Common myeloid progenitor, CD34-positive (primary cell): ENCODE data around the gene PLA2G5.

Source experiments
- CTCF ChIA-PET: fragments of 350-600 bp; sonication (Branson Sonifier 250); formaldehyde crosslinking; loops from one replicate; lab custom pipeline; 2021; ENCODE audit warnings: antibody characterized with exemption; lab: Charles Lee
- POLR2A ChIA-PET: fragments of 350-600 bp; sonication (Branson Sonifier 250); formaldehyde crosslinking; loops from one replicate; lab custom pipeline; 2021; ENCODE audit warnings: antibody characterized with exemption; lab: Charles Lee
- DNase-seq, 3 donors: peaks; one replicate each; pipeline versions ENCODE4 v3.0.0 to v3.0.0-alpha.2; 2013
- H3K27ac ChIP-seq, 2 experiments: 1 replicate in 1 of 2; 2 replicates in 1 of 2; pipeline ENCODE4 v1.7.0; 2013; ENCODE audit warnings: inconsistent platforms in 2 of 2, low read length in 2 of 2, mild to moderate bottlenecking in 2 of 2, low read depth in 1 of 2, moderate library complexity in 1 of 2; ENCODE audit not compliant: severe bottlenecking in 2 of 2, insufficient read depth in 1 of 2, poor library complexity in 1 of 2
- H3K27me3 ChIP-seq, 5 experiments: replicated peaks in 2 of 5; 1 replicate in 3 of 5; 2 replicates in 2 of 5; pipeline versions ENCODE4 v1.6.1 to v1.7.0; 2013; ENCODE audit warnings: low read length in 4 of 5, mild to moderate bottlenecking in 2 of 5, moderate library complexity in 2 of 5, inconsistent platforms in 1 of 5; ENCODE audit not compliant: insufficient read depth in 5 of 5, control insufficient read depth in 4 of 5
- H3K36me3 ChIP-seq, 4 experiments: 1 replicate in 2 of 4; 2 replicates in 2 of 4; pipeline versions ENCODE4 v1.6.1 to v1.7.0; 2013; ENCODE audit warnings: low read length in 3 of 4, control low read depth in 1 of 4, mild to moderate bottlenecking in 1 of 4; ENCODE audit not compliant: control insufficient read depth in 4 of 4, insufficient read depth in 4 of 4
- H3K4me1 ChIP-seq, 4 experiments: 1 replicate in 3 of 4; 2 replicates in 1 of 4; pipeline versions ENCODE4 v1.6.1 to v1.7.1; 2013; ENCODE audit warnings: low read length in 3 of 4, mild to moderate bottlenecking in 3 of 4, control low read depth in 1 of 4, inconsistent platforms in 1 of 4, moderate library complexity in 1 of 4; ENCODE audit not compliant: control insufficient read depth in 4 of 4, insufficient read depth in 4 of 4; ENCODE audit errors: control extremely low read depth in 1 of 4
- H3K4me3 ChIP-seq, 7 experiments: 1 replicate in 4 of 7; 2 replicates in 3 of 7; pipeline versions ENCODE4 v1.5.1 to v1.7.0; 2013; ENCODE audit warnings: mild to moderate bottlenecking in 7 of 7, low read length in 6 of 7, moderate library complexity in 6 of 7, inconsistent platforms in 2 of 7, low read depth in 2 of 7, control low read depth in 1 of 7; ENCODE audit not compliant: insufficient read depth in 4 of 7, control insufficient read depth in 1 of 7; ENCODE audit errors: extremely low read depth in 1 of 7
- H3K9me3 ChIP-seq, 5 experiments: 1 replicate in 4 of 5; 2 replicates in 1 of 5; pipeline versions ENCODE4 v1.6.1 to v1.7.1; 2013; ENCODE audit warnings: low read length in 4 of 5, mild to moderate bottlenecking in 2 of 5, inconsistent platforms in 1 of 5, low read depth in 1 of 5, moderate library complexity in 1 of 5; ENCODE audit not compliant: control insufficient read depth in 4 of 5, insufficient read depth in 2 of 5; ENCODE audit errors: control extremely low read depth in 1 of 5
- WGBS: methylation state at CpG from one replicate; pipeline ENCODE4 v1.1.5; 2013; ENCODE audit not compliant: insufficient coverage; 5-methylcytosine and 5-hydroxymethylcytosine counted together

Gene PLA2G5

GRCh38 chr1:20115479-20115878, 45.5 kb downstream of the PLA2G5 start:
- 91% methylated on average over 4 of the region's 4 CpGs for WGBS
- Histone ChIP-seq H3K36me3 (no peaks in the 10 kb centered on the region), H3K9me3 (no peaks in the 10 kb centered on the region), H3K27ac (no peak overlapping the region), H3K4me1 (no peaks in the 10 kb centered on the region), H3K27me3 (peaks cover 0 to 5% (median 4%) of the 10 kb centered on the region in 5 experiments), H3K4me3 (no peak overlapping the region)
- ChIA-PET POLR2A (no interaction called here), CTCF (no interaction called here)
- DNase-seq: no peak

- 100% methylated on average over 4 of the region's 7 CpGs for WGBS
- Histone ChIP-seq H3K27ac (no peak overlapping the region), H3K36me3 (no peaks in the 10 kb centered on the region), H3K9me3 (no peaks in the 10 kb centered on the region), H3K27me3 (peaks cover 0 to 10% (median 6%) of the 10 kb centered on the region in 5 experiments), H3K4me1 (no peaks in the 10 kb centered on the region), H3K4me3 (no peak overlapping the region)
- CTCF ChIA-PET: no interaction called here
- POLR2A ChIA-PET: no interaction called here
- DNase-seq: no peak
Measured at GRCh38 chr1:20115916-20116315, 45.9 kb downstream of the PLA2G5 start.

- H3K27ac ChIP-seq: no peak overlapping the region
- no peak for DNase-seq
- ChIA-PET POLR2A (no interaction called here), CTCF (no interaction called here)
- H3K4me1 ChIP-seq: no peaks in the 10 kb centered on the region
- H3K36me3 ChIP-seq: no peaks in the 10 kb centered on the region
- H3K9me3 ChIP-seq: no peaks in the 10 kb centered on the region
- H3K4me3 ChIP-seq: no peak overlapping the region
- H3K27me3 ChIP-seq: peaks cover 0 to 19% (median 10%) of the 10 kb centered on the region in 5 experiments
Measured at GRCh38 chr1:20117236-20117635, 47.2 kb downstream of the PLA2G5 start.

- Histone ChIP-seq H3K27ac (no peak within 1 kb of the TSS), H3K9me3 (no peaks in the 10 kb centered on the region), H3K4me3 (no peak within 1 kb of the TSS), H3K27me3 (peaks cover 0 to 28% (median 10%) of the 10 kb centered on the region in 5 experiments), H3K36me3 (no peaks in the 10 kb centered on the region), H3K4me1 (no peaks in the 10 kb centered on the region)
- ChIA-PET POLR2A (no interaction called here), CTCF (no interaction called here)
- no peak for DNase-seq
- no CpG with 5 or more reads among the region's 2 CpGs for WGBS
Measured at GRCh38 chr1:20119347-20119746, 49.4 kb downstream of the PLA2G5 start, which contains the start of gene PLA2G2D. TSS of gene PLA2G2D (minus strand) at chr1:20119536. CDS start at chr1:20119498, 38 bp downstream.

GRCh38 chr1:20120796-20121195, 50.8 kb downstream of the PLA2G5 start:
- CTCF ChIA-PET: no interaction called here
- WGBS: 95% methylated on average over 4 of the region's 4 CpGs
- POLR2A ChIA-PET: no interaction called here
- no peak overlapping the region for H3K4me3 ChIP-seq
- DNase-seq: no peak
- peaks cover 0 to 2% (median 0%) of the 10 kb centered on the region in 4 experiments for H3K4me1 ChIP-seq
- no peak overlapping the region for H3K27ac ChIP-seq
- peaks cover 0 to 35% (median 8%) of the 10 kb centered on the region in 5 experiments for H3K27me3 ChIP-seq
- H3K9me3 ChIP-seq: no peaks in the 10 kb centered on the region
- H3K36me3 ChIP-seq: no peaks in the 10 kb centered on the region

- H3K27me3 ChIP-seq: peaks cover 0 to 35% (median 8%) of the 10 kb centered on the region in 5 experiments
- CTCF ChIA-PET: no interaction called here
- H3K4me1 ChIP-seq: peaks cover 0 to 2% (median 0%) of the 10 kb centered on the region in 4 experiments
- peak in 2 of 3 donors; percentile 34 to 50 for DNase-seq
- H3K4me3 ChIP-seq: no peak overlapping the region
- no peak overlapping the region for H3K27ac ChIP-seq
- POLR2A ChIA-PET: no interaction called here
- H3K36me3 ChIP-seq: no peaks in the 10 kb centered on the region
- WGBS: 24% methylated on average over 5 of the region's 10 CpGs
- H3K9me3 ChIP-seq: peaks cover 0 to under 1% (median 0%) of the 10 kb centered on the region in 5 experiments
Measured at GRCh38 chr1:20123722-20124455, 53.9 kb downstream of the PLA2G5 start.

GRCh38 chr1:20124456-20125057, 54.6 kb downstream of the PLA2G5 start:
- ChIA-PET CTCF (no interaction called here), POLR2A (no interaction called here)
- WGBS: 86% methylated on average over 4 of the region's 7 CpGs
- Histone ChIP-seq H3K4me3 (no peak overlapping the region), H3K27ac (no peak overlapping the region), H3K36me3 (no peaks in the 10 kb centered on the region), H3K4me1 (peaks cover 0 to 2% (median 0%) of the 10 kb centered on the region in 4 experiments), H3K9me3 (peaks cover 0 to 4% (median under 1%) of the 10 kb centered on the region in 5 experiments), H3K27me3 (peaks cover 0 to 33% (median 8%) of the 10 kb centered on the region in 5 experiments)
- peak in 2 of 3 donors; percentile 29 to 39 for DNase-seq
